ENCODE results near the gene MALRD1. TPM values are rescaled to one million over a fixed set of nuclear protein-coding genes. Genes with fewer than 3 reads are reported as not detected.

The MALRD1 gene
- total RNA-seq, 4 donors from 2014 or later, result 1.0 to 4.1 (median 2.6) TPM; not detected in 1

DNA sequence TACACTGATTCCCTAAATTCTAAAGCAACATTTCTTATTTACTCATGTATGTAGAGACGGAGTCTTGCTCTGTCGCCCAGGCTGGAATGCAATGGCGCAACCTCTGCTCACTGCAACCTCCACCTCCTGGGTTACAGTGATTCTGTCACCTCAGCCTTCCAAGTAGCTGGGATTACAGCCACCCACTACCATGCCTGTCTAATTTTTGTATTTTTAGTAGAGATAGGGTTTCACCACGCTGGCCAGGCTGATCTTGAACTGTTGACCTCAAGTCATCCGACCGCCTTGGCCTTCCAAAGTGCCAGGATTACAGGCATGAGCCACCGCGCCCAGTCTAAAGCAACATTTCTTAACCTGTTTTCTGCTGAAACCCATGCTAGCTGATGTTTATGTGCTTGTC, 540.0 kb downstream of the MALRD1 start:
- TF ChIP-seq, protein P1, sequence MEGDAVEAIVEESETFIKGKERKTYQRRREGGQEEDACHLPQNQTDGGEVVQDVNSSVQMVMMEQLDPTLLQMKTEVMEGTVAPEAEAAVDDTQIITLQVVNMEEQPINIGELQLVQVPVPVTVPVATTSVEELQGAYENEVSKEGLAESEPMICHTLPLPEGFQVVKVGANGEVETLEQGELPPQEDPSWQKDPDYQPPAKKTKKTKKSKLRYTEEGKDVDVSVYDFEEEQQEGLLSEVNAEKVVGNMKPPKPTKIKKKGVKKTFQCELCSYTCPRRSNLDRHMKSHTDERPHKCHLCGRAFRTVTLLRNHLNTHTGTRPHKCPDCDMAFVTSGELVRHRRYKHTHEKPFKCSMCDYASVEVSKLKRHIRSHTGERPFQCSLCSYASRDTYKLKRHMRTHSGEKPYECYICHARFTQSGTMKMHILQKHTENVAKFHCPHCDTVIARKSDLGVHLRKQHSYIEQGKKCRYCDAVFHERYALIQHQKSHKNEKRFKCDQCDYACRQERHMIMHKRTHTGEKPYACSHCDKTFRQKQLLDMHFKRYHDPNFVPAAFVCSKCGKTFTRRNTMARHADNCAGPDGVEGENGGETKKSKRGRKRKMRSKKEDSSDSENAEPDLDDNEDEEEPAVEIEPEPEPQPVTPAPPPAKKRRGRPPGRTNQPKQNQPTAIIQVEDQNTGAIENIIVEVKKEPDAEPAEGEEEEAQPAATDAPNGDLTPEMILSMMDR (IDR thresholded peaks at IDR 0.05; ENCODE audit: low read depth), result no peak

DNA sequence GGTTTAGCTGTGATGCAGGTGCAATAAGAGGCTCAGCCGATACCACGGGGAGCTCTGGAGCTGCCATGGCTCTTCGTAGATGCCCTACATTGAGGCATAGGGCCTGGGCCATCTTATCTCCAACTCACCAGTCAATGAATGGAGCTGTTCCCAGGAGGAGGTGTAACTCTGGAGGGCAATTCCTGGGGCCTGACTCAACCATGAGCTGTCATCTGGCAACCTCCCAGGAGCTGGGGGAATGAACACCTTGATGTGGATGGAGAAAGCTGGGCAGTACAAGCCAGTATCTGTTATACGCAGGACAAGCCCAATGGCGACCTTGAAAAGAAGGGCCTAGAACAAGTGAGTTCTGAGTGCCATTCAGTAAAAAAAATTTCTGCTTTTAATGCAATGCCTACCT, 543.7 kb downstream of the MALRD1 start:
- TF ChIP-seq, protein P1 (IDR thresholded peaks at IDR 0.05; ENCODE audit: low read depth), result no peak

DNA sequence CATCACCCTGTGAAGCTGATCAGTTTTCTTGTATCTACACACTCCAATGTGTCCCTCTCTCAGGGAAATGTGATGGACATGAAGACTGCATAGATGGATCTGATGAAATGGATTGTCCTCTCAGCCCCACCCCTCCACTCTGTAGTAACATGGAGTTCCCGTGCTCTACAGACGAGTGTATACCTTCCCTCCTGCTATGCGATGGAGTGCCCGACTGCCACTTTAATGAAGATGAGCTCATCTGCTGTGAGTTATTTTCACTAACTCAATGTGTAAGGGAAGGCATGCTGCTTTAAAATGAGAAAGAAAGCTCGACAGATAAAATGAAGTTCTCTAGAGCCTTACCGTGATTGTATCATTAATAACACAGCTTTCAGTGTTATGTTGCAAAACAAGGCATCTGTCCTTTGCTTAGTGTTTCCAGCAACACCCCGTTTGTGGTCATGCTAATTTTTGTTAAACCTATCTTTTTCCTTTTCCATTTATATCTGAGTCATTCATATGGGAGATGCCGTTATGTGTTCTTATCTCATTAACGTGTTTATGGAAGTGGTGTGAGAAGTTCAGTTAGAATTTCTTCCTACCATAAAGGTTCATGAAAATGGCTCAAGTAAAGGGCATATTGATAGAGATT, 546.7 kb downstream of the MALRD1 start:
- TF ChIP-seq, protein P1 (IDR thresholded peaks at IDR 0.05; ENCODE audit: low read depth), result no peak

DNA sequence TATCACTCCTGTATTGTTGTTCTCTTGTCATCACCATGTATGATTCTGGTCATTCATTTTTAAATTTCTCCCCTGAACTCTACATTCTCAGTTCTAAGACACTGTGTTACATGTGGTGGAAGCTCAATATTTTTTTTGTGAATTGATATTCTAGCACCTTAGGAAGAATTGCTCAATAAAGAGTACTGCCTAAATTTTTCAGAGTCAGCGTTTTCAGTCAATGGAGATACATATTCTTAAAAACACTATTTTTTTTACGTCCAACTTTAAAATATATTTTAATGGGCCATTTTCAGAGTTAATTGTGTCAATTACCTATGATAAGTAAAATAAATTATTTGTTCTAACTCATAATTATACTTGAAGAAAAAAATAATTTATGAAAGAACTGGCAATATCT, 557.2 kb downstream of the MALRD1 start:
- TF ChIP-seq, protein P1 (IDR thresholded peaks at IDR 0.05; ENCODE audit: low read depth), result no peak

DNA sequence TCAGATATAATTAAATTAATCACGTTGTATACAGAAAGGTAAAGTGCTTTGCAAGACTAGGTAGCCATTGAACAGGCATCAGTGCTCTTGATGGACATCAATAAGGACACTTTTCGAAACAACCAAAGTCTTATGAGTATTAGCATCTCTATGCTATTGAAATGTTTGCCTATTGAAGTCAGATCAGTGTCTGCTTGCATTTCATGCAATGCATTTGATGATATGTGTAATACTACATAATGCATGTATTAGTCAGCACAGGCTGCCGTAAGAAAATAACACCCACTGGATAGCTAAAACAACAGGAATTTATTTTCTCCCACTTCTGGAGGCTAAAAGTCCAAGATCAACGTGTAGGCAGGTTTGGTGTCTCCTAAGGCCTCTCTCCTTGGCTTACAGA, 558.4 kb downstream of the MALRD1 start:
- TF ChIP-seq, protein P1 (IDR thresholded peaks at IDR 0.05; ENCODE audit: low read depth), result no peak

DNA sequence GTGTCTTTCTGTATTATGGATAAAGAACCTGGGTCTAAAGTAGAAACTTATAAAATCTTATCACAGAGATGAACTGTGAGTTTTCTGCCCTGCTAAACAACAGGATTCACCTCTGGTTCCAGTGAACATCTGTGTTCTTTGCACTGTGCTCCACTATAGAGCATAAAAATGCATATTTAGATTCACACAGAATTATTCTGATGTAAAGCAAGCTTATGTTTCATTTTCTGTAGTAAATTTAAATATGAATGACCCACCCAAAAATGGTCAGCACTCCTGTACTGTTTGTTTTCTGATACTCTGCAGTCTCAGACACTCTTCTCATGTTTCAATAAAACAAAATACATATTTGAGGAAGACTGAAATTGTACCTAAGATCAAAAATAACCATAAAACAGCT, 563.2 kb downstream of the MALRD1 start:
- TF ChIP-seq, protein P1 (IDR thresholded peaks at IDR 0.05; ENCODE audit: low read depth), result no peak

DNA sequence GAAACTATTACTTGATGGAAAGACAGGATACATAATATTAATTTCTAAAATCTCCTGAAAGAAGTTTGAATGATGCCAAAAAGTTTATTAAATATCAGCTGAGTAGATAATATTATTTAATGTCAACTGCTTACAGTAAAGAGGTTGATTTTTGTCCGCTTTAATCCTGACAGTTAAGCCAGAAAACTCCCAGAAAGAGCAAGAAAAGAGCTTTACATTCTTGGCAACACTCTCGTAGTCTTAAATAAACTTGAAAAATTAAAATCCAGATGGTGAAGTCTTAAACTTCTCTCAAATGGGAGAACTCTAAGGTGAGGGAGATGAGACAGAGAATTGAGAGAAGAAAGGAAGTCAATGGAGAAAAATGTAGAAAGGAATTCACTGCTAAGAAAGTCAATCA, 568.4 kb downstream of the MALRD1 start:
- TF ChIP-seq, protein P1 (IDR thresholded peaks at IDR 0.05; ENCODE audit: low read depth), result no peak
